ENCODE results near the gene FRY.

Gene FRY

GRCh38 chr13:32309312-32310133, 277.9 kb downstream of the FRY start:
- DNase-seq (ENCODE audit: low read depth in 2 of 2), result no peak

- no peak for DNase-seq (ENCODE audit: low read depth in 2 of 2)
Measured at GRCh38 chr13:32310134-32310706, 278.6 kb downstream of the FRY start.

- no peak for DNase-seq (ENCODE audit: low read depth in 2 of 2)
Measured at GRCh38 chr13:32311188-32311897, 279.8 kb downstream of the FRY start.

GRCh38 chr13:32314271-32315237, 283.0 kb downstream of the FRY start:
- DNase-seq (ENCODE audit: low read depth in 2 of 2), result peak; percentile 47 to 49

- peak; percentile 81 to 84 for DNase-seq (ENCODE audit: low read depth in 2 of 2)
Measured at GRCh38 chr13:32315238-32316027, 283.9 kb downstream of the FRY start, which contains the start of the genes BRCA2 and ZAR1L. BRCA2 (plus strand) TSS chr13:32315508; CDS start chr13:32316461, 953 bp downstream. ZAR1L (minus strand) TSS chr13:32315363; CDS start chr13:32311925, 3,438 bp downstream.

- peak in 1 of 2 donors; percentile 15 for DNase-seq (ENCODE audit: low read depth in 2 of 2)
Measured at GRCh38 chr13:32316028-32316339, 284.4 kb downstream of the FRY start.

- no peak for DNase-seq (ENCODE audit: low read depth in 2 of 2)
Measured at GRCh38 chr13:32316501-32316900, 284.9 kb downstream of the FRY start.

GRCh38 chr13:32317716-32318465, 286.3 kb downstream of the FRY start:
- DNase-seq (ENCODE audit: low read depth in 2 of 2), result no peak

GRCh38 chr13:32320528-32320927, 289.0 kb downstream of the FRY start:
- no peak for DNase-seq (ENCODE audit: low read depth in 2 of 2)

- DNase-seq (ENCODE audit: low read depth in 2 of 2), result no peak
Measured at GRCh38 chr13:32323912-32324311, 292.3 kb downstream of the FRY start.

- DNase-seq (ENCODE audit: low read depth in 2 of 2), result no peak
Measured at GRCh38 chr13:32330441-32330840, 298.9 kb downstream of the FRY start.

GRCh38 chr13:32334671-32335070, 303.1 kb downstream of the FRY start:
- no peak for DNase-seq (ENCODE audit: low read depth in 2 of 2)

- DNase-seq (ENCODE audit: low read depth in 2 of 2), result no peak
Measured at GRCh38 chr13:32340914-32341313, 309.3 kb downstream of the FRY start.

GRCh38 chr13:32347651-32348050, 316.1 kb downstream of the FRY start:
- no peak for DNase-seq (ENCODE audit: low read depth in 2 of 2)
